Heart left ventricle (tissue), 16 donors: ENCODE results near the gene ASXL2. TPM values are rescaled to one million over a fixed set of nuclear protein-coding genes. Genes with fewer than 3 reads are reported as not detected.
A peak's percentile ranks its signal among the peaks of the same experiment; 100 is the strongest.

Source experiments
- ATAC-seq, 4 donors: fragments of 200-7000 bp; cut with Tn5 transposase; one replicate each; pipeline ENCODE4 v1.9.1; 2020 to 2022; ENCODE audit warnings: moderate library complexity in 4 of 4, mild to moderate bottlenecking in 3 of 4, moderate number of reproducible peaks in 1 of 4
- DNase-seq, 5 donors: peaks; one replicate each; pipeline ENCODE4 v3.0.0-alpha.2; 2020
- H3K27ac ChIP-seq, 12 donors: fragments of 200-600 bp; sonication (generic) in 4 of 12; one replicate each; pipeline versions ENCODE4 v1.5.0 to v1.8.0; 2016 to 2022; ENCODE audit warnings: mild to moderate bottlenecking in 2 of 12
- H3K27me3 ChIP-seq, 9 donors: fragments of 200-600 bp; sonication (generic) in 2 of 9; one replicate each; pipeline versions ENCODE4 v1.5.1 to v1.8.0; 2016 to 2022; ENCODE audit warnings: mild to moderate bottlenecking in 3 of 9
- H3K36me3 ChIP-seq, 9 donors: fragments of 200-600 bp; sonication (generic) in 2 of 9; one replicate each; pipeline versions ENCODE4 v1.5.0 to v1.8.0; 2018 to 2022; ENCODE audit warnings: mild to moderate bottlenecking in 2 of 9
- H3K4me1 ChIP-seq, 12 donors: fragments of 200-600 bp; sonication (generic) in 4 of 12; one replicate each; pipeline versions ENCODE4 v1.5.0 to v1.8.0; 2016 to 2022; ENCODE audit warnings: mild to moderate bottlenecking in 3 of 12
- H3K4me3 ChIP-seq, 12 donors: fragments of 200-600 bp; sonication (generic) in 4 of 12; one replicate each; pipeline versions ENCODE4 v1.5.0 to v1.8.0; 2017 to 2022; ENCODE audit warnings: mild to moderate bottlenecking in 9 of 12, moderate library complexity in 4 of 12
- H3K9me3 ChIP-seq, 12 donors: fragments of 200-600 bp; sonication (generic) in 4 of 12; one replicate each; pipeline versions ENCODE4 v1.5.0 to v1.8.0; 2016 to 2022; ENCODE audit warnings: mild to moderate bottlenecking in 1 of 12
- CTCF ChIP-seq, 12 donors: fragments of 200-600 bp; sonication (generic) in 4 of 12; IDR thresholded peaks; one replicate each; pipeline versions ENCODE4 v1.5.0 to v1.8.0; 2018 to 2022; ENCODE audit warnings: antibody characterized with exemption in 12 of 12, mild to moderate bottlenecking in 5 of 12
- POLR2A ChIP-seq, 2 donors: fragments of 450-650 bp; IDR thresholded peaks; one replicate each; pipeline ENCODE4 v1.6.1; 2017; ENCODE audit warnings: antibody characterized with exemption in 2 of 2, mild to moderate bottlenecking in 2 of 2, moderate library complexity in 2 of 2
- WGBS, 4 donors: extraction: QIAGEN DNeasy Blood & Tissue Kit in 2 of 4; methylation state at CpG; one replicate each; pipeline versions ENCODE4 v1.1.5 to v1.1.7; 2013 to 2018; 5-methylcytosine and 5-hydroxymethylcytosine counted together
- intact Hi-C, 10 donors: fragments of 100-400 bp; cut with DNase I; formaldehyde crosslinking; loops; one replicate each; pipeline versions ENCODE4 v1.11.1 to v1.14.2; 2022
- polyA plus RNA-seq, 2 donors: library from polyadenylated mRNA; stranded (reverse); fragments of 200-250 nt; gene quantifications; one replicate each; pipeline ENCODE4 v1.2.3, GENCODE V29; 2013
- total RNA-seq, 9 donors: library from RNA; depleted of rRNA in 2 of 9; stranded (reverse); fragments of >200 nt in 2 of 9; fragmentation: NEBNext Ultra II Directional in 3 of 9; extraction: Animal tissue kit (Norgen Biotek cat#: 25700) in 3 of 9; gene quantifications; one replicate each; pipeline versions ENCODE4 v1.1.0 to v1.2.4, GENCODE V29; 2016 to 2023
- donor health status: ischemic (EF 13 %, LVEDD 7.1; RV severe dilation, severe dysfunction).
- donor health status: healthy with polysubstance abuse.
- donor health status: DM: no; HTN: yes; CAD: no.
- donor health status: DM: no; HTN: no; CAD: no.
- donor health status: ischemic (EF 25% LVEDD 6.9; RV normal size, moderate dysfunction).
- donor health status: ischemic (EF 25% LVEDD 5.7; RV mildly dilated, moderate dysfunction).
- donor health status: healthy.
- donor health status: DM: yes; HTN: yes; CAD: no.
- donor health status: ischemic (EF 35%, LVEDD 5.7; RV mildly dilated, moderate dysfunction).
- donor health status: nonischemic (EF 11% LVEDD 7.7; RV severe dilation, severe dysfunction).
- donor health status: DM: yes; HTN: yes; CAD: no.
- donor health status: PGD.
- donor health status: ischemic (EF 29% LVEDD 5.4; RV normal size, mild dysfunction).
- donor health status: nonischemic (EF 23%, LVEDD 6.1; RV moderate dilation, normal function).

ASXL2 gene
- total and polyA plus RNA-seq, 11 donors, result 1.9 to 35.3 (median 23.0) TPM

- Histone ChIP-seq H3K4me3 (no peak overlapping the region), H3K36me3 (peaks cover 0 to 88% (median 66%) of the 10 kb centered on the region in 9 donors), H3K4me1 (no peaks in the 10 kb centered on the region), H3K9me3 (no peaks in the 10 kb centered on the region), H3K27ac (no peak overlapping the region), H3K27me3 (no peaks in the 10 kb centered on the region)
- TF ChIP-seq CTCF (IDR thresholded peaks at IDR 0.05) (no peak), POLR2A (IDR thresholded peaks at IDR 0.05) (no peak)
- DNase-seq, result no peak
- WGBS, 4 donors, result 96 to 100% (median 96%) methylated on average over 1 of the region's 1 CpG
- no peak for ATAC-seq
- intact Hi-C loops, result no loop called here
Observed at GRCh38 chr2:25757906-25758305, 120.4 kb downstream of the ASXL2 start.

- ATAC-seq, result no peak
- TF ChIP-seq CTCF (IDR thresholded peaks at IDR 0.05) (no peak), POLR2A (IDR thresholded peaks at IDR 0.05) (no peak)
- DNase-seq, result no peak
- Histone ChIP-seq H3K4me3 (no peak overlapping the region), H3K27me3 (no peaks in the 10 kb centered on the region), H3K27ac (peak overlapping the region in 1 of 12 donors; percentile 29), H3K36me3 (peaks cover 0 to 93% (median 76%) of the 10 kb centered on the region in 9 donors), H3K9me3 (no peaks in the 10 kb centered on the region), H3K4me1 (no peaks in the 10 kb centered on the region)
- intact Hi-C loops, result no loop called here
- 86 to 92% (median 90%) methylated on average over 4 of the region's 4 CpGs for WGBS, 4 donors
Observed at GRCh38 chr2:25756536-25756935, 121.8 kb downstream of the ASXL2 start.

GRCh38 chr2:25749676-25750075 lies 128.6 kb downstream of the ASXL2 start:
- H3K27me3 ChIP-seq, result no peaks in the 10 kb centered on the region
- intact Hi-C loops, result no loop called here
- no peak overlapping the region for H3K4me3 ChIP-seq
- H3K36me3 ChIP-seq, result peaks cover 0 to 90% (median 83%) of the 10 kb centered on the region in 9 donors
- H3K27ac ChIP-seq, result no peak overlapping the region
- DNase-seq, result no peak
- no peak for TF ChIP-seq CTCF (IDR thresholded peaks at IDR 0.05)
- TF ChIP-seq POLR2A (IDR thresholded peaks at IDR 0.05), result no peak
- 90 to 96% (median 93%) methylated on average over 5 of the region's 5 CpGs for WGBS, 4 donors
- H3K4me1 ChIP-seq, result no peaks in the 10 kb centered on the region
- H3K9me3 ChIP-seq, result no peaks in the 10 kb centered on the region
- ATAC-seq, result no peak

- 88 to 94% (median 91%) methylated on average over 4 to 8 of the region's 8 CpGs for WGBS, 4 donors
- peak; percentile 55 to 69 (median 63) for ATAC-seq
- Histone ChIP-seq H3K9me3 (no peaks in the 10 kb centered on the region), H3K4me3 (no peak overlapping the region), H3K4me1 (peaks cover 0 to 16% (median 2%) of the 10 kb centered on the region in 12 donors), H3K27ac (no peak overlapping the region), H3K27me3 (no peaks in the 10 kb centered on the region), H3K36me3 (peaks cover 0 to 68% (median 55%) of the 10 kb centered on the region in 9 donors)
- no peak for TF ChIP-seq POLR2A (IDR thresholded peaks at IDR 0.05)
- no peak for TF ChIP-seq CTCF (IDR thresholded peaks at IDR 0.05)
- intact Hi-C loops, result no loop called here
- peak in 1 of 5 donors; percentile 29 for DNase-seq
Observed at GRCh38 chr2:25744055-25744454, 134.2 kb downstream of the ASXL2 start.
